A549 (cell line): ENCODE measurements around the gene ARL15.

ENCODE experiments used
- ESRRA ChIP-seq: fragments of 150-350 bp; IDR thresholded peaks from 2 replicates; pipeline ENCODE4 v1.6.1; 2014; ENCODE audit warnings: mild to moderate bottlenecking, low read length, borderline replicate concordance
- KDM1A ChIP-seq: fragments of 200-600 bp; sonication (generic); IDR thresholded peaks from 2 replicates; pipeline ENCODE4 v1.6.1; 2016; ENCODE audit warnings: low read depth, mild to moderate bottlenecking
- POLR2A ChIP-seq: IDR thresholded peaks from 2 replicates; pipeline ENCODE4 v1.6.1; 2012; ENCODE audit warnings: mild to moderate bottlenecking, low read length
- TF ChIP-seq, protein P1 (sequence below): fragments of >200 bp; sonication (Bioruptor Twin); formaldehyde crosslinking; IDR thresholded peaks from 3 replicates; pipeline ENCODE4 v1.5.1; 2016
- TF ChIP-seq, protein P2 (sequence below): fragments of 200-600 bp; sonication (generic); IDR thresholded peaks from 2 replicates; pipeline ENCODE4 v1.6.1; 2016; ENCODE audit warnings: antibody characterized with exemption, mild to moderate bottlenecking, moderate library complexity

DNA sequence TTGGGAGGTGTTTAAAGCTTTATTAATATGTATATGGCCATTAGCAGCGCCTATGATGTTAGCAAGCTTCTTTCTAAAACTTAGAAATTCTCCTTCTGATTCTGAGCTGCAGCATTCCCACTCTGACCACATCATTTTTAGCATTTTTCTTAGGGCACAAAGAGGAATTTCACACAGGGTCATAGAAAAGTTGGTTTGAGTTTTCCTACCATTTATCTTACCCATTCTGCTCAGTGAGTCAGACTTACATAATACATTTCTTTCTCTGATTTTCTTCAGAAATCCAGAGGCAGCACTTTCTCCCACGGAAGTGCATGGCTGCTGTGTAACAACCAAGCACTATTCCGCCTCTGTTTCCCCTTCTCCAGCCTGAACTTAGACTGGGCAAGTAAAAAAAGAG lies 246.6 kb downstream of the ARL15 start:
- TF ChIP-seq, protein P1, sequence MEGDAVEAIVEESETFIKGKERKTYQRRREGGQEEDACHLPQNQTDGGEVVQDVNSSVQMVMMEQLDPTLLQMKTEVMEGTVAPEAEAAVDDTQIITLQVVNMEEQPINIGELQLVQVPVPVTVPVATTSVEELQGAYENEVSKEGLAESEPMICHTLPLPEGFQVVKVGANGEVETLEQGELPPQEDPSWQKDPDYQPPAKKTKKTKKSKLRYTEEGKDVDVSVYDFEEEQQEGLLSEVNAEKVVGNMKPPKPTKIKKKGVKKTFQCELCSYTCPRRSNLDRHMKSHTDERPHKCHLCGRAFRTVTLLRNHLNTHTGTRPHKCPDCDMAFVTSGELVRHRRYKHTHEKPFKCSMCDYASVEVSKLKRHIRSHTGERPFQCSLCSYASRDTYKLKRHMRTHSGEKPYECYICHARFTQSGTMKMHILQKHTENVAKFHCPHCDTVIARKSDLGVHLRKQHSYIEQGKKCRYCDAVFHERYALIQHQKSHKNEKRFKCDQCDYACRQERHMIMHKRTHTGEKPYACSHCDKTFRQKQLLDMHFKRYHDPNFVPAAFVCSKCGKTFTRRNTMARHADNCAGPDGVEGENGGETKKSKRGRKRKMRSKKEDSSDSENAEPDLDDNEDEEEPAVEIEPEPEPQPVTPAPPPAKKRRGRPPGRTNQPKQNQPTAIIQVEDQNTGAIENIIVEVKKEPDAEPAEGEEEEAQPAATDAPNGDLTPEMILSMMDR: no peak
- TF ChIP-seq KDM1A: no peak
- TF ChIP-seq, protein P2, sequence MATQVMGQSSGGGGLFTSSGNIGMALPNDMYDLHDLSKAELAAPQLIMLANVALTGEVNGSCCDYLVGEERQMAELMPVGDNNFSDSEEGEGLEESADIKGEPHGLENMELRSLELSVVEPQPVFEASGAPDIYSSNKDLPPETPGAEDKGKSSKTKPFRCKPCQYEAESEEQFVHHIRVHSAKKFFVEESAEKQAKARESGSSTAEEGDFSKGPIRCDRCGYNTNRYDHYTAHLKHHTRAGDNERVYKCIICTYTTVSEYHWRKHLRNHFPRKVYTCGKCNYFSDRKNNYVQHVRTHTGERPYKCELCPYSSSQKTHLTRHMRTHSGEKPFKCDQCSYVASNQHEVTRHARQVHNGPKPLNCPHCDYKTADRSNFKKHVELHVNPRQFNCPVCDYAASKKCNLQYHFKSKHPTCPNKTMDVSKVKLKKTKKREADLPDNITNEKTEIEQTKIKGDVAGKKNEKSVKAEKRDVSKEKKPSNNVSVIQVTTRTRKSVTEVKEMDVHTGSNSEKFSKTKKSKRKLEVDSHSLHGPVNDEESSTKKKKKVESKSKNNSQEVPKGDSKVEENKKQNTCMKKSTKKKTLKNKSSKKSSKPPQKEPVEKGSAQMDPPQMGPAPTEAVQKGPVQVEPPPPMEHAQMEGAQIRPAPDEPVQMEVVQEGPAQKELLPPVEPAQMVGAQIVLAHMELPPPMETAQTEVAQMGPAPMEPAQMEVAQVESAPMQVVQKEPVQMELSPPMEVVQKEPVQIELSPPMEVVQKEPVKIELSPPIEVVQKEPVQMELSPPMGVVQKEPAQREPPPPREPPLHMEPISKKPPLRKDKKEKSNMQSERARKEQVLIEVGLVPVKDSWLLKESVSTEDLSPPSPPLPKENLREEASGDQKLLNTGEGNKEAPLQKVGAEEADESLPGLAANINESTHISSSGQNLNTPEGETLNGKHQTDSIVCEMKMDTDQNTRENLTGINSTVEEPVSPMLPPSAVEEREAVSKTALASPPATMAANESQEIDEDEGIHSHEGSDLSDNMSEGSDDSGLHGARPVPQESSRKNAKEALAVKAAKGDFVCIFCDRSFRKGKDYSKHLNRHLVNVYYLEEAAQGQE: no peak
- TF ChIP-seq POLR2A: no peak
- no peak for TF ChIP-seq ESRRA
